HG03095 (cell line): Measurements from ENCODE around the gene SEMA3C.

Experiments used
- ATAC-seq: cut with Tn5 transposase; IDR thresholded peaks from one replicate; pipeline ENCODE4 v1.9.1; 2021; ENCODE audit warnings: moderate library complexity; ENCODE audit not compliant: unreplicated experiment

Gene SEMA3C

GRCh38 chr7:80890426-80891258, 28.2 kb downstream of the SEMA3C start:
- no peak for ATAC-seq

DNA sequence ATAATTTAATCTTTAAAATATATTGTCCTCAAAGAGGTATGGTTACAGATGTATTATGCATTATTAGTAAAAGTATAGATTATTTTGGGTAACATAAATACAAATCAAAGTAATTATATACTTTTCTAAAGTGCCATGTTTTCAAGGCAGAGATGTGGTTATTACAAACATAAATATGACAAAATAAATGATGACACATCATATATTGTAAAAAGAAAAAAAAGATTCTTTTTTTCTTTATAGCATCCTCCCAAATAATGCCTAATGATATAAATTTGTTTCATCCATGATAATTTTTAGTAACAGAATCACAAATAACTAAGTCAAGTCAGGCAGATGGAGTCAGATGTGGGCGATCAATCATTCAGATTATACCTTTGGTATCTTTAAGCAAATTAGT, 29.3 kb downstream of the SEMA3C start:
- no peak for ATAC-seq

DNA sequence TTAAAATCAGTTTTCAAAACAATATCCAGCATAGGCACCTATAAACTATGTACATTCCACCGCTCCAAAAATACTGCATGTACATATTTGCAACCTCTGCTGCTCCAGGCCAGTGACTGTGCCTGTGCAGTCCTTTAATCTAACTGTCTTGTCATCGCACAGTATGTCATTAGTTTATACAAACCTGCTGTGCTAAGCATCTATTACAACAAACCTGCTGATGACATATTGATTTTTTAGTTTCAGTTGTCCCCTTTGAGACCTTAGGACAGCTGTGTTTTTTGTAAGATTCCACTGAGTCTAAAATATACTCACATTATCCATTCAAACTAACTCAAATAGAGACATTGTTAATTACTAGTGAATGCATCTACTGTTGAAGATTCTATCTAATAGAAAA, 33.1 kb downstream of the SEMA3C start:
- ATAC-seq = no peak

GRCh38 chr7:80884511-80885195, 34.2 kb downstream of the SEMA3C start:
- no peak for ATAC-seq

DNA sequence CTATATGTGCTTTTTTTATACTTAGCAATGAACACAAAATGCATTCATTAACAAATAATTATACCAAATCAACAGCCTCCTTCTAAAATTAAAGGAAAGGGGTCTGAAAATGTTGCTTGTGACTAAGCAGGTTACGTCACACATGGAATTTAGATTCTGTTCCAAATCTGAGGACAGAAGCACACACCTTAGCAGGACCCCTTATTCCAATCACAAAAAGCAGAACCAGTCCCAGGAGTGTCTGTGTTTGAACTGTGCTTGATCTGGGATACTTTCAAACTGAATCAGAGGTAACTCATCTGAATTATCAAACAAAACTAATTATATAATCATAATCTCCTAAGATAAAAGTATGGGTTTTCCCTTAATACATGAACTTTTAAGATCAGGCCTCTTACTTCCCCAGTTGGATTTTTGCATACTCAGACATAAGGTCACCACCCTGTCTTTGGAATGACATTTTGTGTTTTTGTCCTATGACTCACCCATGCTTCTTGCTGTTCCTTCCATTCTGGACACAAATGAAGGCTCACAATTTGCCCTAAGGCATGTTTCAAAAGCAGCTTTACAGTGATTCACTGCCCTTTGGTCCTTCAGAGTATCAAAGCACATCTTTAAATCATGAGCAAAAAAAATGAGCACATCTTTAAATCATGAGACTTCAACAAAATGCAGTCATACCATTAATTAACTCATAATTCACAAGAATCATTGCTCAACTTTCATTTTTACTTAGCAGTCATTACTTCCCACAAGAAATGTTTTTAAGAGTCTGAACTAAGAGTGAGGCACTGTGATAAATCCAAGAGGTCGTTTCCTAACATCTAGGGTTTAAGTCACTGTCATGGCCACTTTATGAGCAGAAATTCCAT, 35.5 kb downstream of the SEMA3C start:
- ATAC-seq = no peak

DNA sequence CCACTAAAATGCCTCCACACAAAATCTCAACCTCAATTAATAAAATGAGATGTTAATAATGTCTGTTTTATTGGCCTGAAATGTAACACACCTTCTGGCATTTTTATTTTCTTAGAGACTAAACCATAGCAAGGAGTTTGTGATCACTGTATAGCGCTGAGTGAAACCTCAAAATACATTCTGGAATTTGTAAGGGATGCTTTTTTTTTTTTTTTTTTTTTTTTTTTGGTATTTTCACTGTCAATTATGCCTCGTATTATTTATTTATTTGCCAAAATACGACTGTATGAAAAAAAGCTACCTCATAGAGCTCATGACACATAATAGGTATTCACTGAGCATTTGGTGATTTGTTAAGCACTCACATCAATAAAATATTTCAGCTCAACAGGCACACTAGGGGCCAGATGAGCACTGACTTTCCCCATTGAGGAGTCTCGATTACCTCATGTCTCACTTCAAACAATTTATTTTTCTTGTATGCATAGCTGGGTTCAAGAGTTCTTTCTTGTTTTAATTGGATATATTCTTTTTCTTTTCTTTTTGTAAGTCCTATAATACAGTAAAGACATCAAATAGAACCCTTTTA, 36.5 kb downstream of the SEMA3C start:
- ATAC-seq = no peak

- ATAC-seq = no peak
Observed at GRCh38 chr7:80881351-80881900, 37.4 kb downstream of the SEMA3C start.

- no peak for ATAC-seq
Observed at GRCh38 chr7:80879849-80880248, 39.0 kb downstream of the SEMA3C start.

DNA sequence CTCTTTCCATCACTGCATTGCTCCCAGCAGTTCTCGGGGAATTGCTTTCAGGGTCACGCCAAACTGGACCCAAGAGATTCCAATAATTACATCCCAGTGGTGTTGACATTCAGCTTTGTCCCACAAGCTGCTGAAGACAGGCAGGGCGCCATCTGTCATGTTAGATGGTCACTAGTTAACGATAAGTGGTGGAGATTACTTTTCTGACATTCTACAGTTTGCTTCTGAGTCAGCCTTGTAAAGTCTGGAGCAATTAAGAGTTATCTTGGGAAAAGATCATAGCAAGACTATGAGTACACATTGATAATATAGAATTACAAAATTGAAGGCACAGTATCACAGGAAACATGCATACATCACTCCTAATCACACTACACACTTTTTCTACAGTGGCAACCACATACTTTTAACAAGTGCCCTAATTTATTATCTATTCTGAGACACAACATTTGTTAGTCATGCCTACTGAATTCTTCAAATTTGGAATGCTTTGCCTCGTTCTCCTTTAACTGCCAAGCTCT, 41.9 kb downstream of the SEMA3C start:
- ATAC-seq = no peak

DNA sequence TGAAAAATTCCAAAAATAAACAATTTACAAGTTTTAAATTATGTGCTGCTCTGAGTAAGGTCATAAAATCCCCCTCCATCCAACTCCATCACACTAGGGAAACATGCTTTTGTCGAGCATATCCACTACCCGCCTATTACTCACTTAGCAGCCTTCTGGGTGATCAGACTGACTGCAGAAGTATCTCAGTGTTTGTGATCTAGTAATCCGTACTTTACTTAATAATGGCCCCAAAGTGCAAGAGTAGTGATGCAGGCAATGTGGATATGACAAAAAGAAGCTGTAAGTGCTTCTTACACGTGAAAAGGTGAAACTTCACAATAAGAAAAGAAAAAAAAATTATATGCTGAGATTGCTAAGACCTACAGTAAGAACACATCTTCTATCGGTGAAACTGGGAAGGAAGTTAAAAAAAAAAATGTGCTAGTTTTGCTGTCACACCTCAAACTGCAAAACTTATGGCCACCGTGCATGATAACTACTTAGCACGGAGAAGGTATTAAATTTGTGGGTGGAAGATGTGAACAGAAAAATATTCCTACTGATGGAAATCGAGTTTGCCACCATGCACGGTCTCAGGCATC, 43.2 kb downstream of the SEMA3C start:
- no peak for ATAC-seq

- no peak for ATAC-seq
Observed at GRCh38 chr7:80873140-80873539, 45.7 kb downstream of the SEMA3C start.

DNA sequence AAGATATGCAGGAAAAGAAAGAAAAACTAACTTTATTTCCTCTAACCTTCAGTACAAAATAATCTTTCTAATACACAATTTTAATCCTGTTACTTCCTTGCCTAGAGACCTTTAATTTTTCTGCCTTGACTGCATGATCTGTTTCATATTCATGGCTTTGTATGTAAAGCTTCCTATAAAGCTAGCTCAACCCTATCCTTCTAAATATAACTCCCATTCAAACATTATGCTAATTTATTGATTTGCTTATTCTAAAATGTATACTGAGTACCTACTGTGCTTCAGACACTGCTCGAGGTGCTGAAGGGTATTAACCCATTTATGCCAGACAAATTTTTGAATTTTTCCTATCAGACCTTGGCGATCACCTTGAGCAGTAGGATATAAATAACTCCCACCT, 47.6 kb downstream of the SEMA3C start:
- ATAC-seq = no peak

DNA sequence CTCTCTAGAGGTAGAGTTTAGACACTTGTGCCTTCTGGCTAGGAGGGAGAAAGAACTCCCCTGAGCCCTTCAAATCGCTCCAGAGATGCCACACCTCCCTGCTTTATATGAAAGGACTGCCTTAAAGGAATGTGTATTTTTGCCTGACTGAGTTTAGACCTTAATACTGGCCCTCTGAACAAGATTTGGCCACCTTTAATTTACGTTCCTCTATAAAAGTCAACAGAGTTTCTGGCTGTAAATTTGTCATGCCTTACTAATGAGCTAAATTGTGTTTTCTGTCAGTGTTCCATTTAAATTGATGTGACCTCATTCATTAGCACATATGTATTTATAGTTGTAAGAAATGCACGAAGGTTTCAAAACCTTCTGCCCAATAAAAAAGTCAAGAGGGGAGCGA, 48.0 kb downstream of the SEMA3C start:
- ATAC-seq = no peak

- no peak for ATAC-seq
Observed at GRCh38 chr7:80869821-80870751, 48.8 kb downstream of the SEMA3C start.

DNA sequence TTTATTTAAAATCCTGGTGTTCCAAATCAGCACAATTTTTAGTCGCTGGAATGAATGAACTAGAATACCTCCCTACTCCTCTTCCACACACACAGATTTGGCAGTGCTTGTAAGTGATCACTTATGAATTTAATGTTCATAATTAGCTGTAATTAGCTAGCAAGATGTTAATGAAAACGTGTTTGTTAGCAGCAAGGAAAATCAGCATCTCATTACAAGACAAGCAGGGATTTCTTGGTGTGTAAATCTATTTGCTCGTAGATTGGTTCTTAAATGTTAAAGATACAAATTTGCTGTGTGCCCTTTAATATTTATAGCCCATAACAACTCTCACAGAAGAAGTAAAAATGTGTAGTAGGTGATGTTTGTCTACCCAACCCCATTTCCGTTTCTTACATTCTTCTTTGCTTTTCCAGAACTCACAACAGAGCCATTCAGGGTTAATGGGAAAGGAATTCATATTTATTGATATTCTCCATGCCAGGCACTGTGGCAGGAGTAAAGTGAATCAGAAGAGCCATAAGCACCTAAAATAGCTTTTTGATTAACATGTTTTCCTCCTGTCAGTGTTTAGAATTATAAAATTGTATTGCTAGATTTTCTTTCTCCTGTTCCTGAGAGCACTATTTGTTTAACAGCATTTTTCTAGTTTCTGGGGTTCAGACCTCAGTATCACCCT, 49.6 kb downstream of the SEMA3C start:
- ATAC-seq = no peak

- ATAC-seq = no peak
Observed at GRCh38 chr7:80868566-80868965, 50.3 kb downstream of the SEMA3C start.

DNA sequence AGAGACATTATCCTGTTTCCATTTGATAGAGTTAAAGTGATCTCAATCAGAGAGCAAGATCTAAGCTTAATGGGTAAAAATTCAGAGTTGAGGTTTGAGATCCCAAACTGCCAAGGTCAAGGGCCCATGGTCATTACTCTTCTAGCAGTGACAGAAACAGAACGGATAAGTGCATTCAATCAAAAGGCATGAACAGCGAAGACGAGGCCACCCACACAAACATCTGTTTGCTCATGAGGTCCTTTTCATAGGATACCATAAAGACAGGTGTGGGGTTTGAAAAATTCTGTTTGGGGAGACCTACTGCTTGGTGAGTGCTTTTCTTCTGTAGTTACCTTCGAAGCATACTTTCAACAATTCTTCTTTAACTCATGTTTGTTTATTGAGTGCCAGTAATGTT, 58.3 kb downstream of the SEMA3C start:
- ATAC-seq = no peak

GRCh38 chr7:80859272-80859970, 59.4 kb downstream of the SEMA3C start:
- ATAC-seq = no peak
